AG09319 (cell line): ENCODE results near the gene CDK15.

Experiments used
- DNase-seq: peaks from one replicate; pipeline ENCODE4 v3.0.0-alpha.2; 2010; ENCODE audit warnings: low read depth; ENCODE audit errors: extremely low read depth
- TF ChIP-seq, protein P1 (sequence below): IDR thresholded peaks from 2 replicates; pipeline ENCODE4 v1.5.1; 2011; ENCODE audit warnings: low read depth, mild to moderate bottlenecking, inconsistent platforms, low read length, moderate library complexity

CDK15 gene

DNA sequence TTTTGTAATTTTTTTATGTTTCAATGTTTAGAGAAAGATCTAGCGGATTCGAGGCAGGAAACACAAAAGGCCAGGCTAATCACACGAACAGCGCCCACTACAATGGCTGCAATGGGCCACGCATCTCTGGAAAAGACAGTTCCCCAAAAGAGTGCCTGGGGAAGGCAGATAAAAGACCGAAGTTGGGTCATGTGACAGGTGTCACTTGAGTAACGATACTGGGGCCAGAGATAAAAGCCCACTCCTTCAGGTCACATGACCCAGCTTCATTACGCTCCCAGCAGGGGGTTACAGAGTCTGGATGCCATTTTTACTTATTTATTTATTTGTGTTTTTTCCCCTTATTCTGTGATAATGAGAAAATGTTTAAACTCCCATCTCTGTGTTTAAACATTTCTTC is 95.4 kb downstream of the CDK15 start:
- no peak for DNase-seq
- TF ChIP-seq, protein P1, sequence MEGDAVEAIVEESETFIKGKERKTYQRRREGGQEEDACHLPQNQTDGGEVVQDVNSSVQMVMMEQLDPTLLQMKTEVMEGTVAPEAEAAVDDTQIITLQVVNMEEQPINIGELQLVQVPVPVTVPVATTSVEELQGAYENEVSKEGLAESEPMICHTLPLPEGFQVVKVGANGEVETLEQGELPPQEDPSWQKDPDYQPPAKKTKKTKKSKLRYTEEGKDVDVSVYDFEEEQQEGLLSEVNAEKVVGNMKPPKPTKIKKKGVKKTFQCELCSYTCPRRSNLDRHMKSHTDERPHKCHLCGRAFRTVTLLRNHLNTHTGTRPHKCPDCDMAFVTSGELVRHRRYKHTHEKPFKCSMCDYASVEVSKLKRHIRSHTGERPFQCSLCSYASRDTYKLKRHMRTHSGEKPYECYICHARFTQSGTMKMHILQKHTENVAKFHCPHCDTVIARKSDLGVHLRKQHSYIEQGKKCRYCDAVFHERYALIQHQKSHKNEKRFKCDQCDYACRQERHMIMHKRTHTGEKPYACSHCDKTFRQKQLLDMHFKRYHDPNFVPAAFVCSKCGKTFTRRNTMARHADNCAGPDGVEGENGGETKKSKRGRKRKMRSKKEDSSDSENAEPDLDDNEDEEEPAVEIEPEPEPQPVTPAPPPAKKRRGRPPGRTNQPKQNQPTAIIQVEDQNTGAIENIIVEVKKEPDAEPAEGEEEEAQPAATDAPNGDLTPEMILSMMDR: no peak

GRCh38 chr2:201904538-201905420 is 98.4 kb downstream of the CDK15 start:
- TF ChIP-seq, protein P1: no peak
- no peak for DNase-seq

GRCh38 chr2:201906777-201907562 is 100.6 kb downstream of the CDK15 start:
- TF ChIP-seq, protein P1: no peak
- no peak for DNase-seq

GRCh38 chr2:201907563-201907881 is 101.2 kb downstream of the CDK15 start:
- TF ChIP-seq, protein P1: no peak
- DNase-seq: no peak

DNA sequence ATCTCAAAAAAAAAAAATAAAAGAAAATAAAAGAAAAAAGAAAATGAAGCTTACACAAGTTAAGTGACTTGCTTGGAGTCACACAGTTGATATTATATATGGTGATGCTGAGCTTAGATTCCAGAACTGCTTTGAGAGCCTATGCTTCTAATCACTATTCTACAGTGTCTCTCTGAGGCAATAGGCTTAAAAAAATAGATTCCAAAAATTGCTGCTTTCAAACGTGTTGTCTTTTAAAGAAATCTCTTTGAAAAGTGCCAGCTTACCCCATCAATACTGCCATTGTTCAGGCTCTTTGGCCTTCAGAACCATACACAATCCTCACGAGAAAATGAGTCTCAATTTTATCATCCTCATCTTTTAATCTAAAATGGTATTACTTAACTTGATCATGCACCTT is 102.6 kb downstream of the CDK15 start:
- TF ChIP-seq, protein P1: no peak
- DNase-seq: no peak

DNA sequence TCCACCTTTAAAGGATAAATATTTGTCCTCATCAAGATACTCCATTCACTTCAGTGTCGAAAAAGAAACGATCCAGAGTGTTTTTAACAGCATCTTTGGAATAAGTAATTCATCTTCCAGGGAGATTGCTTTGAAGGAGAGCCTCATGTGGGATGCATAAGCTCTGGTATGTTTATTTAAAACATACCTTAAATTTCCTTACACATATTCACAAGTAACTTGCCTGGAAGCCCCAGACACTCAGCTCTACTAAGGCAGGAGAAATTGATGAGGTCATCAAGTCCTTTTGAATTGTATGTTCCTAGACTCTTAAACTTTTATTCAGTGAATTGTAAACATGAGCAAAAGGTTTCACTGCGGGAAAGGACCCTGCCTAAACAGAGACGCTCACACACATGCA is 103.0 kb downstream of the CDK15 start:
- TF ChIP-seq, protein P1: no peak

GRCh38 chr2:201909961-201910361 is 103.6 kb downstream of the CDK15 start:
- TF ChIP-seq, protein P1: no peak
- peak; percentile 45 for DNase-seq

More for the DNA sequence above, 103.0 kb downstream of the CDK15 start:
- DNase-seq: peak; percentile 19
